AG08396 (cell line): ENCODE measurements around the gene KRT74.
"Not testable (repeated sequence)": the region's sequence is repeated elsewhere in the genome, so short reads cannot be mapped to it uniquely, and the experiment has no call there.

Experiments used
- DNase-seq: peaks from one replicate; pipeline ENCODE4 v3.0.0; 2012; ENCODE audit warnings: low spot score, mixed read lengths

Gene KRT74

GRCh38 chr12:52602552-52602951 is 28.9 kb upstream of the KRT74 start:
- no peak for DNase-seq

- DNase-seq, result no peak
Measured at GRCh38 chr12:52601671-52602070, 28.0 kb upstream of the KRT74 start.

GRCh38 chr12:52600941-52601481 is 27.4 kb upstream of the KRT74 start, which contains the start of gene KRT72:
KRT72 (minus strand) TSS chr12:52601463; CDS start chr12:52601452, 11 bp downstream.
- DNase-seq, result no peak

- DNase-seq, result no peak
Measured at GRCh38 chr12:52600475-52600874, 26.8 kb upstream of the KRT74 start.

- no peak for DNase-seq
Measured at GRCh38 chr12:52600071-52600470, 26.4 kb upstream of the KRT74 start.

- DNase-seq, result no peak
Measured at GRCh38 chr12:52598966-52599365, 25.3 kb upstream of the KRT74 start.

- not testable (repeated sequence) for DNase-seq
Measured at GRCh38 chr12:52594237-52594636, 20.6 kb upstream of the KRT74 start.

- DNase-seq, result no peak
Measured at GRCh38 chr12:52591521-52591920, 17.9 kb upstream of the KRT74 start.

GRCh38 chr12:52590021-52590420 is 16.4 kb upstream of the KRT74 start:
- DNase-seq, result no peak

GRCh38 chr12:52587563-52587962 is 13.9 kb upstream of the KRT74 start:
- no peak for DNase-seq

GRCh38 chr12:52585946-52586345 is 12.3 kb upstream of the KRT74 start:
- no peak for DNase-seq

GRCh38 chr12:52585066-52585465 is 11.4 kb upstream of the KRT74 start:
- DNase-seq, result no peak

GRCh38 chr12:52584156-52584682 is 10.6 kb upstream of the KRT74 start:
- DNase-seq, result no peak

GRCh38 chr12:52582971-52583456 is 9.4 kb upstream of the KRT74 start:
- DNase-seq, result peak; percentile 81

GRCh38 chr12:52582486-52582885 is 8.8 kb upstream of the KRT74 start:
- DNase-seq, result no peak

GRCh38 chr12:52581481-52581880 is 7.8 kb upstream of the KRT74 start:
- no peak for DNase-seq

- no peak for DNase-seq
Measured at GRCh38 chr12:52581066-52581465, 7.4 kb upstream of the KRT74 start.

- no peak for DNase-seq
Measured at GRCh38 chr12:52580496-52580895, 6.9 kb upstream of the KRT74 start.

GRCh38 chr12:52579468-52580465 is 6.1 kb upstream of the KRT74 start:
- no peak for DNase-seq

GRCh38 chr12:52578469-52578868 is 4.8 kb upstream of the KRT74 start:
- DNase-seq, result no peak

- no peak for DNase-seq
Measured at GRCh38 chr12:52577316-52577715, 3.7 kb upstream of the KRT74 start.

GRCh38 chr12:52575948-52576347 is 2.3 kb upstream of the KRT74 start:
- no peak for DNase-seq

GRCh38 chr12:52575256-52575655 is 1.6 kb upstream of the KRT74 start:
- no peak for DNase-seq
